GM12864 (cell line): ENCODE measurements around the gene TGM4.

Experiments
- DNase-seq: peaks from one replicate; pipeline ENCODE4 v3.0.0-alpha.2; 2011; ENCODE audit warnings: low read depth
- H3K4me3 ChIP-seq: 2 replicates; pipeline ENCODE4 v1.5.1; 2011; ENCODE audit warnings: mild to moderate bottlenecking, low read depth, low read length, control low read depth
- CTCF ChIP-seq: IDR thresholded peaks from 2 replicates; pipeline ENCODE4 v1.5.1; 2011; ENCODE audit warnings: low read depth, mild to moderate bottlenecking, moderate library complexity, low read length, control low read depth, inconsistent platforms; ENCODE audit errors: missing control alignments

TGM4 gene

DNA sequence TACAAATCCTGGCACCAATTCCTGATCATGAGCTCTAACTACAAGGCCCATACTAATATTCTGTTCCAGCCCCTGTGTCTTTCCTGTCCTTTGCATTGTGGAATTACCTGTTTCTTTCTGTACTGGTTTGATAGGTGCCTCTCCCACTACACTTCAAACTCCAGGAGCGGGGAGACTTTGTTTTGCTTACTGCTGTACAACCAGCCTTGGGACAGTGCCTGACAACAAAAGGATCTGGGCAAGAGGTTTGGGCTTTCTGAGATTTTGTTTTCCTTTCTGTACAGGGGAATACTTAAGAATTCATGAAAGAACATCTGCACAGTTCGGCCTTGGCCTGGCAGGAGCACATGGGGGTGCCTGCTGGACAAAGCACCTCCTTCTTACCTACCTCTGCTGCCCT lies 56.5 kb downstream of the TGM4 start:
- no peak for TF ChIP-seq CTCF
- no peak overlapping the region for H3K4me3 ChIP-seq
- no peak for DNase-seq

GRCh38 chr3:44931791-44932190 lies 57.4 kb downstream of the TGM4 start:
- DNase-seq = no peak
- no peak overlapping the region for H3K4me3 ChIP-seq
- no peak for TF ChIP-seq CTCF

GRCh38 chr3:44932271-44932670 lies 57.9 kb downstream of the TGM4 start:
- no peak for TF ChIP-seq CTCF

GRCh38 chr3:44932986-44933944 lies 58.9 kb downstream of the TGM4 start:
- no peak for TF ChIP-seq CTCF
- no peak overlapping the region for H3K4me3 ChIP-seq
- DNase-seq = no peak

More at GRCh38 chr3:44932271-44932670, 57.9 kb downstream of the TGM4 start:
- no peak for DNase-seq
- H3K4me3 ChIP-seq = no peak overlapping the region

GRCh38 chr3:44939581-44940036 lies 65.2 kb downstream of the TGM4 start:
- no peak for DNase-seq
- no peak overlapping the region for H3K4me3 ChIP-seq
- no peak for TF ChIP-seq CTCF

GRCh38 chr3:44942202-44942921 lies 68.0 kb downstream of the TGM4 start:
- no peak for TF ChIP-seq CTCF
- DNase-seq = no peak
- no peak overlapping the region for H3K4me3 ChIP-seq
